Kidney epithelial cell (primary cell): ENCODE results near the gene RPL9. TPM values are rescaled to one million over a fixed set of nuclear protein-coding genes. Genes with fewer than 3 reads are reported as not detected.
A peak's percentile ranks its signal among the peaks of the same experiment; 100 is the strongest.
"Not testable (repeated sequence)": the region's sequence is repeated elsewhere in the genome, so short reads cannot be mapped to it uniquely, and the experiment has no call there.

Source experiments
- DNase-seq: peaks from one replicate; pipeline ENCODE4 v3.0.0-alpha.2; 2010; ENCODE audit warnings: low read depth
- H3K27me3 ChIP-seq: 2 replicates; pipeline ENCODE4 v1.6.0; 2011; ENCODE audit warnings: low read length; ENCODE audit not compliant: control insufficient read depth, insufficient read depth
- H3K36me3 ChIP-seq: 2 replicates; pipeline ENCODE4 v1.5.1; 2011; ENCODE audit warnings: low read length; ENCODE audit not compliant: control insufficient read depth, insufficient read depth
- H3K4me3 ChIP-seq: 2 replicates; pipeline ENCODE4 v1.5.1; 2011; ENCODE audit warnings: low read depth, mild to moderate bottlenecking, control low read depth, low read length
- total RNA-seq: library from RNA; depleted of rRNA; stranded (reverse); fragments of >200 nt; gene quantifications from 2 replicates; pipeline ENCODE4 v1.2.3, GENCODE V29; 2015
- TF ChIP-seq, protein P1 (sequence below): IDR thresholded peaks from 2 replicates; pipeline ENCODE4 v1.5.1; 2011; ENCODE audit warnings: mild to moderate bottlenecking, moderate library complexity, low read length, control low read depth, inconsistent platforms; ENCODE audit not compliant: insufficient read depth, poor library complexity, severe bottlenecking

The RPL9 gene
- total RNA-seq = 5,053 and 6,223 TPM in 2 replicates

DNA sequence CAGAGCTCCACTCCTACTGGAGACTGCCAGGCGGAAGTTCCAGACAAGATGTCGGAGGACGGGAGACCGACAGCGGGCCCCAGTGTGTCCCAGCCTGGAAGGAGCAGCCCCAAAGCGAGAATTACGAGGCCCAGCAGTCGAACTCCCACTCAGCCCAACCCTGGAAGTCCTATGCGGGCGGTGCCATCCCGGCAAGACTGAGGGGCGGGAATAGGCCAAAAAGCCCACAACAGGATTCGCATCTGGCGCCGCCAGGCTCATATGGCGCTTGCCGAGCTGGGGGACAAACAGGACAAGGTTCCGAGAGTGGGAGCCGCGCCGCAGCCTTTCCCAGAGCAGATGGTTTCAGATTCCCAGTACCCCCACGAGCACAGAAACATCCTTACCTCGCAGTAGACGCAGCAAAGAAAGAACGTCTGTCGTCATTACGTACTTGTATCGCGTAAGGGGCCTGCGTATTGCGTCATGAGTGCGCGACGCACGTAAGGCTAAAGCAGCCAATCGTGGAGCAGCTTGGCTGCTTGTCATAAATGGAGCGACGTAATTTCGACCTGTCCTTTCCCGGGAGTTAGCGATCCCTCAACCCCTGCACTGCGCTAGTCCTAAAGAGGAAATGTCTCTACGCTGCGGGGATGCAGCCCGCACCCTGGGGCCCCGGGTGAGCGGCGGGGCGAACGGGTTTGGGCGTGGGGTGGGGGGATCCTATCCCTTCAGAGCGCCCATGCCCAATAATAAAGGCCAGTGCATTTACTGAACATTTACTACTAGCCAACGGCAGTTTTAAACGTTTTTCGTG is at the start of gene RPL9, which contains the start of gene LIAS:
Gene RPL9, minus strand, starts transcription at position 418 of the 796 bp plus-strand sequence. CDS start 483 bp downstream, outside the sequence.
Gene LIAS, plus strand, starts transcription at position 552 of the 796 bp plus-strand sequence. Its CDS starts 62 bp downstream, at position 614.
- Histone ChIP-seq H3K27me3 (no peaks in the 10 kb centered on the region), H3K36me3 (peaks cover 1% of the 10 kb centered on the region), H3K4me3 (peak within 1 kb of the TSS; percentile 74)
- DNase-seq = peak; percentile 95
- TF ChIP-seq, protein P1, sequence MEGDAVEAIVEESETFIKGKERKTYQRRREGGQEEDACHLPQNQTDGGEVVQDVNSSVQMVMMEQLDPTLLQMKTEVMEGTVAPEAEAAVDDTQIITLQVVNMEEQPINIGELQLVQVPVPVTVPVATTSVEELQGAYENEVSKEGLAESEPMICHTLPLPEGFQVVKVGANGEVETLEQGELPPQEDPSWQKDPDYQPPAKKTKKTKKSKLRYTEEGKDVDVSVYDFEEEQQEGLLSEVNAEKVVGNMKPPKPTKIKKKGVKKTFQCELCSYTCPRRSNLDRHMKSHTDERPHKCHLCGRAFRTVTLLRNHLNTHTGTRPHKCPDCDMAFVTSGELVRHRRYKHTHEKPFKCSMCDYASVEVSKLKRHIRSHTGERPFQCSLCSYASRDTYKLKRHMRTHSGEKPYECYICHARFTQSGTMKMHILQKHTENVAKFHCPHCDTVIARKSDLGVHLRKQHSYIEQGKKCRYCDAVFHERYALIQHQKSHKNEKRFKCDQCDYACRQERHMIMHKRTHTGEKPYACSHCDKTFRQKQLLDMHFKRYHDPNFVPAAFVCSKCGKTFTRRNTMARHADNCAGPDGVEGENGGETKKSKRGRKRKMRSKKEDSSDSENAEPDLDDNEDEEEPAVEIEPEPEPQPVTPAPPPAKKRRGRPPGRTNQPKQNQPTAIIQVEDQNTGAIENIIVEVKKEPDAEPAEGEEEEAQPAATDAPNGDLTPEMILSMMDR = no peak

DNA sequence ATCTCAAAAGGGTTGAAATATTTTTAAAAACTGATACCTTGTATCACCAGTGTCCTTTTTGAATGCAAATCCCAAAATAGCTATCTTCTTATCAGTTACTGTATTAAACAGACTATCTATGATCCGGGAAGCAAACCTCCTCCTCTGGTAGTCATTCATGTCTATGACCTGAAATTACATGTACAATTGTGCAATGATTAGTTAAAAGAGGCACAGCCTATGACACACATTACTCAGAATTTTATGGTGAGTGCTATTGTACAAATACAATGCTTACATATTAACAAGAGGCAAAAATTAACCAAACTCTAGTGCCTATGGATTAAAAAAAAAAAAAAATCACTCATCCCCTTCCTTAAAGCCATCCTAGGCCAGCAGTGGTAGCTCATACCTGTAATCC is 46.9 kb upstream of the RPL9 start:
- H3K4me3 ChIP-seq = no peak overlapping the region
- no peaks in the 10 kb centered on the region for H3K27me3 ChIP-seq
- TF ChIP-seq, protein P1 = no peak
- peaks cover 2% of the 10 kb centered on the region for H3K36me3 ChIP-seq
- no peak for DNase-seq

DNA sequence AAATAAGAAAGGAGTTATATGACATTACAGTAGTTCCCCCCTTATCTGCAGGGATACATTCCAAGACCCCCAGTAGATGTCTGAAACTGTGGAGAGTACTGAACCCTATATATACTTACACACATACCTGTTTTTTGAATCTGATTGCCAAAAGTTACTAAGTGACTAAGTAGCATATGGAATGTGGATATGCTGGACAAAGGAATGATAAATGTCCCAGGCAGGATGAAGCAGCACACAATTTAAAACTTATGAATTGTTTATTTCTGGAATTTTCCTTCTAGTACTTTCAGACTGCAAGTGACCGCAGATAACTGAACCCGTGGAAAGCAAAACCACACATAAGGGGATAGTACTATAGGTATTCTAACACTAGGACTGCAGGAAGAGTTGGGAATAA is 45.8 kb upstream of the RPL9 start:
- no peak for DNase-seq
- TF ChIP-seq, protein P1 = no peak
- Histone ChIP-seq H3K27me3 (no peaks in the 10 kb centered on the region), H3K4me3 (no peak overlapping the region), H3K36me3 (peaks cover 2% of the 10 kb centered on the region)

DNA sequence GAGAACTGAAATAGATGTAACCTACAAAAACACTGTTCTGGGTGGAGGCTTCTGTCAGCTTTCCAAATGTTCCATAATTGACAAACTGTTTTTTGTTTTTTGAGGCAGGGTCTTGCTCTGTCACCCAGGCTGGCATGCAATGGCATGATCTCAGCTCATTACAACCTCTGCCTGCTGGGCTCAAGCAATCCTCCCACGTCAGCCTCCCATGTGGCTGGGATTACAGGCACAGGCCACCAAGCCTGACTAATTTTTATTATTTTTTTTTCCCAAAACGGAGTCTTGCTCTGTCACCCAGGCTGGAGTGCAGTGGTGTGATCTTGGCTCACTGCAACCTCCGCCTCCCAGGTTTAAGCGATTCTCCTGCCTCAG is 43.9 kb upstream of the RPL9 start:
- not testable (repeated sequence) for H3K4me3 ChIP-seq, H3K27me3 ChIP-seq, DNase-seq, H3K36me3 ChIP-seq

DNA sequence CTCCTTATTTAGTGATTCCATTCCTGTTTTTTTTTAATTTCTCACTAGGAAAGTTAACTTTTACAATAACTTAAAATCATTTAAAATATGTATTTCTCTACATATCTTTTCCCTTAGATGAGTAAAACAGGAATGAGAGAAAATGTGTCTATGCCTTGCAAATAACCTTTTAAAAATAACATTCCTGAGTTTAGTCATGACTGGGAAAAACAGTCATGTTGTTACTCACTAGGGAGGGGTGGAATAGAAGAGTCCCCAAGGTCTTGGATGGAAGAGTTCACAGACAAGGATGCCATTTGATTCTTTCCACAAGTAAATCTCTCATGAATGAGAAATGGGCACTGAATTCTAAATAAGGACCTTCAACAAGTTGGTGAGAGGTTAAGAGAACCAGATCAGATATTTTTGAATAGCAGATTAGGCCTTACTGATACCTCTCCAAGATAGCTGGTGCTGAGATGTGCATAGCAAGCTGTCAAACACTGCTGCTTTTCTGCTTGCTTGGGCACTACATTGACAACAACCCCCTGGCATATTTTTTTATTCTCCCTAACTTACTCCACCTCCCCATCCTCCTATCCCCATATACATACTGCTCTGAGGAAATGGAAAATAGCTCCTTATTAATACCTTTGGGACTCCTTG is 43.4 kb upstream of the RPL9 start:
- H3K36me3 ChIP-seq = no peaks in the 10 kb centered on the region
- TF ChIP-seq, protein P1 = no peak
- H3K27me3 ChIP-seq = no peaks in the 10 kb centered on the region
- no peak for DNase-seq
- no peak overlapping the region for H3K4me3 ChIP-seq

DNA sequence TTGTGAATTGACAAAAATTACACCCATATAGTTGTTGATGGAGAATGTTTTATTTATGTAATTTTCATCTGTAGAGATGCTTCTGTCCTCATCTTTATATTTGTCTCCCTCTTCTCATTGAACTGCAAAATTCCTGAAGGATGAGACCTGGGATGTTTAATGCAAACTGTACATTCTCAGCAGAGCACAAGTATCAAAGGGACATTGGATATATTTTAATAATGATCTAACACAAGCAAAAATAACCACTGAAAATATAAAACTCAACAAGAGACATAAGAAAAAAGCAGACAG is 40.0 kb upstream of the RPL9 start:
- H3K27me3 ChIP-seq = no peaks in the 10 kb centered on the region
- no peak overlapping the region for H3K4me3 ChIP-seq
- DNase-seq = no peak
- H3K36me3 ChIP-seq = no peaks in the 10 kb centered on the region
- TF ChIP-seq, protein P1 = no peak
